LNCaP clone FGC (cell line): ENCODE data around the gene SPARCL1.

ENCODE experiments used
- DNase-seq: peaks from one replicate; pipeline ENCODE4 v3.0.0-alpha.2; 2011; ENCODE audit warnings: low read depth
- H3K4me3 ChIP-seq: 2 replicates; pipeline ENCODE4 v1.5.1; 2011; ENCODE audit warnings: mild to moderate bottlenecking, low read depth, low read length, control low read depth
- TF ChIP-seq, protein P1 (sequence below): IDR thresholded peaks from 2 replicates; pipeline ENCODE4 v1.5.1; 2012; ENCODE audit warnings: mild to moderate bottlenecking; ENCODE audit not compliant: control insufficient read depth, insufficient read depth; ENCODE audit errors: extremely low read depth

The SPARCL1 gene

DNA sequence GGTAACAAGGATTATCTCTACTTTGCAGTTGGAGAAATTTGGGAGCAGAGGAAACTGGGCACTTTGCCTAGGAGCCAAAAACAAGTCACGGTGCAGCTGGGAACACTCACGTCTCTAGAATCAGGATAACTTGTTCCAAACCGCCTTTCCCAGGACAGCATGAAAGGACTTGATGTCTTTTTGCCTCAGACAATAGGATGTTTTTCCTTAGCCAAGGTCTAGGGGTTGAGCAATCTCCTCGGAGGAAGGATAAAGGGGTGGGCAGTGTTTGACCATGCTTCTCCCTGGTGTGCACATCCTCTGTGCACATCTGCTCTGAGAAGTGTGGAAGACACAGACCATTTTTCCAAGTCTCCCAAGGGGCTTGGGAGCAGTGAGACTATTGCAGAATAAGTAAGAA lies 1.7 kb upstream of the SPARCL1 start:
- DNase-seq = no peak

GRCh38 chr4:87530229-87530628 lies 1.1 kb upstream of the SPARCL1 start:
- H3K4me3 ChIP-seq = no peak overlapping the region
- TF ChIP-seq, protein P1, sequence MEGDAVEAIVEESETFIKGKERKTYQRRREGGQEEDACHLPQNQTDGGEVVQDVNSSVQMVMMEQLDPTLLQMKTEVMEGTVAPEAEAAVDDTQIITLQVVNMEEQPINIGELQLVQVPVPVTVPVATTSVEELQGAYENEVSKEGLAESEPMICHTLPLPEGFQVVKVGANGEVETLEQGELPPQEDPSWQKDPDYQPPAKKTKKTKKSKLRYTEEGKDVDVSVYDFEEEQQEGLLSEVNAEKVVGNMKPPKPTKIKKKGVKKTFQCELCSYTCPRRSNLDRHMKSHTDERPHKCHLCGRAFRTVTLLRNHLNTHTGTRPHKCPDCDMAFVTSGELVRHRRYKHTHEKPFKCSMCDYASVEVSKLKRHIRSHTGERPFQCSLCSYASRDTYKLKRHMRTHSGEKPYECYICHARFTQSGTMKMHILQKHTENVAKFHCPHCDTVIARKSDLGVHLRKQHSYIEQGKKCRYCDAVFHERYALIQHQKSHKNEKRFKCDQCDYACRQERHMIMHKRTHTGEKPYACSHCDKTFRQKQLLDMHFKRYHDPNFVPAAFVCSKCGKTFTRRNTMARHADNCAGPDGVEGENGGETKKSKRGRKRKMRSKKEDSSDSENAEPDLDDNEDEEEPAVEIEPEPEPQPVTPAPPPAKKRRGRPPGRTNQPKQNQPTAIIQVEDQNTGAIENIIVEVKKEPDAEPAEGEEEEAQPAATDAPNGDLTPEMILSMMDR = no peak
- no peak for DNase-seq

More for the DNA sequence above, 1.7 kb upstream of the SPARCL1 start:
- TF ChIP-seq, protein P1 = no peak
- no peak overlapping the region for H3K4me3 ChIP-seq

DNA sequence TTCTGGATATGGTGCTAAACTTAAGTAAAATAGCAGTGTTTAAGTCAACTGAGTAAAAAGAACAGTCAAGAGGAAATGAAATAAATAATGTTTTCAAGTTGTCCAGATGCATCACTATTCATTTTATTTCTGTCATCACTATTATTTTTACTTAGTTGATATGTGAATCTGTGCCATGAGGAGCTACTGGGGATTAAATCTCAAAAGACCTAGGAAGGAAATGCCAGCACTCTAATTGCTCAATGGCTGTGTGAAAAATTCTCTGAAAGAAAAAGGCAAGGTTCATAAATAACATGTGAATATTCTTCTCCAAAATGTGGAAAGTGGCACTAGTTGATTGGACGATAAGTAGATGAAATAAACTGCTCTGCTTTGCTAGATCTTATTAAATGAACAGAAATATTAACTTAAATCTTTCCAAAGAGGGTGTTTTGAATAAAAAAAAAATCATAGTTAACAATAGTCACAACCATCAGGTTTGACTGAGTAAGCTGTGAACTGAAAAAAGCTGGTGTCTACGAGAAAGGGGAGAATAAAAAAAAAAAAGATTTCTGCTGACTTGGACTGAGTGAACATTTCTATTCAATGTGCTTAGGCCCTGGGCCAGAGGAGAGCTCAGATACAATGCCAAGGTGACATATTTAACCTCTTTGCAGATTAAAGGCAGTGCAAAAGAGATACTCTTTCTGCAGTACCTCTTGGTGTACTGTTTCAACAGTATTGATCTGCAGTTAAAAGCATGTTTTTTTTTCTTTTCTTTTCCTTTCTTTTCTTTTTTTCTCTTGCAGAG lies 1.6 kb downstream of the SPARCL1 start:
- DNase-seq = no peak
- no peak overlapping the region for H3K4me3 ChIP-seq
- TF ChIP-seq, protein P1 = no peak

GRCh38 chr4:87525636-87526295 lies 3.4 kb downstream of the SPARCL1 start:
- DNase-seq = no peak
- TF ChIP-seq, protein P1 = no peak
- no peak overlapping the region for H3K4me3 ChIP-seq

DNA sequence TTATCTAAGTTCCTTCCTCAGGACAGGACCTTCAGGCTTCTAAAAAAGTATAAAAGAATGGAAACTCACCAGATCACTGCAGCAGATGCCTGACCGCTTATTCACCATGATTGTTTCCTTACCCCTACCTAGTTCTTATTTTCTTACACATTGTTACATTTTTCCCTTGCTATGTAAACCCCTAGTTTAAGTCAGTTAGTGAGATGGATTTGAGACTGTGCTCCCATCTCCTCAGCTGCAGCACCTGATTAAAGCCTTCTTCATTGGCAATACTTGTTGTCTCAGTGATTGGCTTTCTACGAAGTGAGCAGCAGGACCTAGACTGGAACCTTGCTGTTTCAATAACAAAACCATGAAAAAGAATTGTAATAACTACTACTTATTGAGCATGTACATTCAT lies 4.7 kb downstream of the SPARCL1 start:
- no peak for DNase-seq
- TF ChIP-seq, protein P1 = no peak
- no peak overlapping the region for H3K4me3 ChIP-seq

GRCh38 chr4:87523307-87523706 lies 5.9 kb downstream of the SPARCL1 start:
- TF ChIP-seq, protein P1 = no peak
- H3K4me3 ChIP-seq = no peak overlapping the region
- DNase-seq = no peak
